GM06990 (cell line): ENCODE data around the gene TMEM233.

ENCODE experiments used
- DNase-seq: peaks from one replicate; pipeline ENCODE4 v3.0.0-alpha.2; 2011; ENCODE audit not compliant: insufficient read length; ENCODE audit errors: extremely low read depth
- H3K27me3 ChIP-seq: replicated peaks from 2 replicates; pipeline ENCODE4 v1.6.0; 2011; ENCODE audit warnings: low read length; ENCODE audit not compliant: control insufficient read depth, insufficient read depth
- H3K36me3 ChIP-seq: 2 replicates; pipeline ENCODE4 v1.5.1; 2011; ENCODE audit warnings: low read length; ENCODE audit not compliant: control insufficient read depth, insufficient read depth
- H3K4me3 ChIP-seq: replicated peaks from 2 replicates; pipeline ENCODE4 v1.5.1; 2011; ENCODE audit warnings: low read depth, mild to moderate bottlenecking, control low read depth, low read length
- TF ChIP-seq, protein P1 (sequence below): IDR thresholded peaks from 2 replicates; pipeline ENCODE4 v1.5.1; 2011; ENCODE audit warnings: low read length, control low read depth, mild to moderate bottlenecking, inconsistent platforms; ENCODE audit not compliant: insufficient read depth, poor library complexity, severe bottlenecking

Gene TMEM233

DNA sequence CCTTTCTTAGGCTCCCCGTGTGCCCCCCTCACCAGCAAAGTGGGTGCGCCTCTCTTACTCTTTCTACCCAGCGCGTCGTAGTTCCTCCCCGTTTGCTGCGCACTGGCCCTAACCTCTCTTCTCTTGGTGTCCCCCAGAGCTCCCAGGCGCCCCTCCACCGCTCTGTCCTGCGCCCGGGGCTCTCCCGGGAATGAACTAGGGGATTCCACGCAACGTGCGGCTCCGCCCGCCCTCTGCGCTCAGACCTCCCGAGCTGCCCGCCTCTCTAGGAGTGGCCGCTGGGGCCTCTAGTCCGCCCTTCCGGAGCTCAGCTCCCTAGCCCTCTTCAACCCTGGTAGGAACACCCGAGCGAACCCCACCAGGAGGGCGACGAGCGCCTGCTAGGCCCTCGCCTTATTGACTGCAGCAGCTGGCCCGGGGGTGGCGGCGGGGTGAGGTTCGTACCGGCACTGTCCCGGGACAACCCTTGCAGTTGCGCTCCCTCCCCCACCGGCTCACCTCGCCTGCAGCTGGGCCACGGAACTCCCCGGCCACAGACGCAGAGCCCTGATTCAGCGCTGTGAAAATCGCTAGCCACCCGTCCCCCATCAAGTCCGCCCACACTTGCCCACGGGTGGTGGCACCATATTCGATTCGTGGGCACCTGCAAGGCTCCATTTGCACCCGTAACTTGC lies 1.3 kb downstream of the TMEM233 start:
- Histone ChIP-seq H3K36me3 (no peaks in the 10 kb centered on the region), H3K27me3 (peaks cover 2% of the 10 kb centered on the region; the same call in 1 of the 2 replicates), H3K4me3 (0 out of 2 replicates have a peak overlapping the region, but pooled peaks have one; percentile 3)
- DNase-seq = no peak
- TF ChIP-seq, protein P1, sequence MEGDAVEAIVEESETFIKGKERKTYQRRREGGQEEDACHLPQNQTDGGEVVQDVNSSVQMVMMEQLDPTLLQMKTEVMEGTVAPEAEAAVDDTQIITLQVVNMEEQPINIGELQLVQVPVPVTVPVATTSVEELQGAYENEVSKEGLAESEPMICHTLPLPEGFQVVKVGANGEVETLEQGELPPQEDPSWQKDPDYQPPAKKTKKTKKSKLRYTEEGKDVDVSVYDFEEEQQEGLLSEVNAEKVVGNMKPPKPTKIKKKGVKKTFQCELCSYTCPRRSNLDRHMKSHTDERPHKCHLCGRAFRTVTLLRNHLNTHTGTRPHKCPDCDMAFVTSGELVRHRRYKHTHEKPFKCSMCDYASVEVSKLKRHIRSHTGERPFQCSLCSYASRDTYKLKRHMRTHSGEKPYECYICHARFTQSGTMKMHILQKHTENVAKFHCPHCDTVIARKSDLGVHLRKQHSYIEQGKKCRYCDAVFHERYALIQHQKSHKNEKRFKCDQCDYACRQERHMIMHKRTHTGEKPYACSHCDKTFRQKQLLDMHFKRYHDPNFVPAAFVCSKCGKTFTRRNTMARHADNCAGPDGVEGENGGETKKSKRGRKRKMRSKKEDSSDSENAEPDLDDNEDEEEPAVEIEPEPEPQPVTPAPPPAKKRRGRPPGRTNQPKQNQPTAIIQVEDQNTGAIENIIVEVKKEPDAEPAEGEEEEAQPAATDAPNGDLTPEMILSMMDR = no peak

DNA sequence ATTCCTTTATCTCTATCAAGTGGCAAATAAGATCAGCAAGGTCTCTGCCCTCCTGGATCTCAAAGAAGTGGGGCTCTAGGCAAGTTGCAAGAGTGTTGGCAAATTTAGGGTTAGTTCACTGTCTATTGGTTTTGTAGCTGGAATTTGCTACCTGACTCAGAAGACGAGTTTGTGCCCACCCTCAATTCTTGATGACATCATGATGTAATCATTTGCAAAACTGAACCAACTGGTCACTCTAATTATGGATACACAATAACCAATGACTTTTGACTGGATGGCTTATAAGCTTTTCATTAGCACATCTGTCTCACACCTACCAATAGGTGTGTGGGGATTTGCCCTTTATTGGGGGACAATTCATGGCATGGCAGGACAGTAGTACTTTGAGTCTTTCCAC lies 4.6 kb downstream of the TMEM233 start:
- peaks cover 2% of the 10 kb centered on the region; the same call in 1 of the 2 replicates for H3K27me3 ChIP-seq
- H3K4me3 ChIP-seq = no peak overlapping the region
- no peak for DNase-seq
- no peaks in the 10 kb centered on the region for H3K36me3 ChIP-seq
- TF ChIP-seq, protein P1 = no peak

DNA sequence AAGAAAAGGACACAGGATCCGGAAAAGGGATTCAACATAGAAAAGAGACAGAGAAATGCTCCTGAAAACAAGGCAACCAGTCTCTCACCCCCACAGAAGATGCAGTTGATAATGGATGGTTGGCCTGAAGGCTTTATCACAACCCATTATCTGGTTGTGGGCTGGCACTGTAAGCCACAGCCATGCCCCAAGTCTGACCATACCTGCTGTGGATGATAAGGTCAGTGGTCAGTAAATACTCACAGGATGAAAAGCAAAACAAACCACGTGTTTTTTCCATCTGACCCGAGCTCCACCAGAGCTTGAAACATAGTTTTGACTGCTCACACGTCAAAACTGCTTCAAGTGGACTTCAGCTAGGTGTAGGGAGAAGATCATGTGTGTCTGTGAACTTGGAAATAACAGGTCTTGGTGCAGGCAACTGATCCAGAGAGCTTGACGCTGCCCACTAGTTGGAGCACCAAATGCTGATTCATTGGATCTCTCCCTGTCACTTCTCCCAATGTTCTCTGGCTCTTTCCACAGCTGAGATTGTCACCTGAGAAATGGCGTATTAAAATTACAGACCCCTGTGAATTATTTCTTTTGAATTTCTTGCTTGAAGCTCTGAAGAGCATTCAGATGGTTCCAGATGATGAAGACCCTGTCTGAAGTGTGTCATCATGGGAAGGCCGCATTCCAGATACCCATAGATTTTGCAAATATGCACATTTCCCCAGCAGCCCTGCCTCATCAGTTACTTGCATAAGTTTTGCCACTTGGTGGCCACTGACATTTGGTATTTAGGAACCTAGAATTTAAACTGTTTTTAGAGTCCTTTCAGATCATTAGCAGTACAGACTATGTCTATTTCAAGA lies 8.5 kb downstream of the TMEM233 start:
- H3K4me3 ChIP-seq = no peak overlapping the region
- H3K36me3 ChIP-seq = no peaks in the 10 kb centered on the region
- no peaks in the 10 kb centered on the region for H3K27me3 ChIP-seq
- TF ChIP-seq, protein P1 = no peak
- no peak for DNase-seq

DNA sequence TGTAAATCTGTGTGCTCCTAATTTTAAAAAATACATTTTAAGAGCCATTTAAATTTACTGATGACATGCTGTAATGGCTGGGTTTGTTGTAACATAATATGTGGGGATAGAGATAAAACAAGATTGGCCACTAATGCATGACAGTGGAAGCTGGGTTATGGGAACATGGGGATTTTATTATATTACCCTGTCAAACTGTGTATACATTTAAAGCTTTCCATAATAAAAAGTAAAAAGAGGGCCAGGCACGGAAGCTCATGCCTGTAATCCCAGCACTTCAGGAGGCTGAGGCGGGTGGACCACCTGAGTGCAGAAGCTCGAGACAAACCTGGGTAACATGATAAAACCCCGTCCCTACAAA lies 9.1 kb downstream of the TMEM233 start:
- TF ChIP-seq, protein P1 = no peak
- no peak overlapping the region for H3K4me3 ChIP-seq
- no peaks in the 10 kb centered on the region for H3K36me3 ChIP-seq
- H3K27me3 ChIP-seq = no peaks in the 10 kb centered on the region
- no peak for DNase-seq

DNA sequence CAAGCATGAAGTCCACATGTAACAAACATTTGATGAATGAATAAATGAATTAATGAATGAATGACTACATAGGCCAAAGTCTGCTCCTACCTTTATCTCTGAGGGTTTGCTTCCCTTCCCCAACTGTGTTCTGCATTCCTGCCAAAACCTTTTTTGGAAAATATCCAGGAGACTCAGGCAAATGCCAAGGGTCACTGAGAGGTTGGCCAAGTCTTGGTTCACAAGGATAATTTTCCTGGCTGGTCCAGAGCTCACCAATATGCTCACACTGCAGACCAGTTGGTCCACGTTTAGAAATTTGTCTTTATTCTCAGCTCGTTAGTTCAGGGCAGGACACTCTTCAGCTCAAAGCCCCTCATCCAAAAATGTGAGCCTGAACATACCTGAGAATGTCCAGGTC lies 10.2 kb downstream of the TMEM233 start:
- no peaks in the 10 kb centered on the region for H3K27me3 ChIP-seq
- no peaks in the 10 kb centered on the region for H3K36me3 ChIP-seq
- H3K4me3 ChIP-seq = no peak overlapping the region
- DNase-seq = no peak
- TF ChIP-seq, protein P1 = no peak
